Measurements from ENCODE around the gene LRP2. TPM values are rescaled to one million over a fixed set of nuclear protein-coding genes. Genes with fewer than 3 reads are reported as not detected.

The LRP2 gene
- total and polyA plus RNA-seq, 8 donors, result 2.5 to 34.6 (median 4.0) TPM

DNA sequence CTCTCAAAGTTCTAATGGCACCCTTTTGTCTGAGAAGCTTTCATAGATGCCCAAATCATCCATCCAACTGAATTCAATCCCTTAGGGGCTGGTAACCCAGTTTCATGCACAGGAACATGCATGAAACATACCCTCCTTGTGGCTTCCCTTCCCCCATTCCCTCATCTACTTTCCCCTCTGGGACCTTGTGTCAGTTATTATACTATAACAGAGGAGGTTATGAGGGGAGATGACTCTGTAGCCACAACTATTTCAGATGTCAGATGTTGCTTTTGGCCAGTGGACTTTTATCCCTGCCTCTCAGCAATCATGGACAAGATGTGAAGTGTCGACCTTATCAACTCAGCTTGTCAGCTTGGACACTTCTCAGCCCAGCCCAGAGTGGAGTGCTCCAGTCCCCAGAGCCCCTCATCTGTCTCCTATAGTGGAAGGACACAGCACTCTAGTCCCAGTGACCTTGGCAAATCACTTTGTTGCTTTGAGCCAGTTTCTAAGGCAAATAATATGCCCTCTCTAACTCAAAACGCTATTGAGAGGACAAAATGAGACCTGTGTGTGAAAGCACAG lies 284.6 kb downstream of the LRP2 start:
- Histone ChIP-seq H3K27ac (no peak overlapping the region), H3K4me1 (peaks cover 0 to 25% of the 10 kb centered on the region in 2 donors), H3K4me3 (no peak overlapping the region), H3K27me3 (no peaks in the 10 kb centered on the region), H3K9me3 (no peaks in the 10 kb centered on the region), H3K36me3 (no peaks in the 10 kb centered on the region)
- intact Hi-C loops (cut with DNase I), result no loop called here
- ATAC-seq (no peak), DNase-seq (no peak)
- TF ChIP-seq CTCF (IDR thresholded peaks at IDR 0.05), result no peak

Other genes starting within 250 kb of the LRP2 start
- gene BBS5, start 117.0 kb upstream of the LRP2 start, total RNA-seq, result 1 to 10 TPM; 6.2 to 8.0 TPM
- 10 to 100 TPM; 15.0 to 22.2 (median 17.9) TPM for gene BBS5, start 117.0 kb upstream of the LRP2 start, polyA plus RNA-seq (ENCODE audit: insufficient read length in 6 of 6)
- 1 to 10 TPM; 1.4 to 1.5 TPM for gene KLHL41, start 147.2 kb upstream of the LRP2 start, total RNA-seq
- gene KLHL41, start 147.2 kb upstream of the LRP2 start, polyA plus RNA-seq (ENCODE audit: insufficient read length in 6 of 6), result 1 to 10 TPM; 1.2 to 2.1 (median 1.5) TPM
- gene FASTKD1, start 211.3 kb upstream of the LRP2 start, total RNA-seq, result 10 to 100 TPM; 29.3 to 33.3 TPM
- gene FASTKD1, start 211.3 kb upstream of the LRP2 start, polyA plus RNA-seq (ENCODE audit: insufficient read length in 6 of 6), result 10 to 100 TPM; 34.9 to 47.6 (median 41.5) TPM
- 10 to 100 TPM; 40.8 to 45.4 TPM for gene PPIG, start 221.8 kb upstream of the LRP2 start, total RNA-seq
- 100 to 1,000 TPM in 2 of 6 donors, 10 to 100 TPM in 4; 83.3 to 102 (median 90.9) TPM for gene PPIG, start 221.8 kb upstream of the LRP2 start, polyA plus RNA-seq (ENCODE audit: insufficient read length in 6 of 6)

Measured in left lung (tissue), 10 donors.